Skeletal muscle cell (primary cell): Measurements from ENCODE around the gene INF2.
"Not testable (repeated sequence)": the region's sequence is repeated elsewhere in the genome, so short reads cannot be mapped to it uniquely, and the experiment has no call there.

Source experiments
- DNase-seq: peaks from one replicate; pipeline ENCODE4 v3.0.0-alpha.2; 2010; ENCODE audit warnings: low read depth
- H3K4me3 ChIP-seq: 2 replicates; pipeline ENCODE4 v1.5.1; 2011; ENCODE audit warnings: low read depth, mild to moderate bottlenecking, control low read depth, low read length, moderate library complexity

Gene INF2

GRCh38 chr14:104672119-104672518, 17.3 kb upstream of the INF2 start:
- not testable (repeated sequence) for DNase-seq, H3K4me3 ChIP-seq

- H3K4me3 ChIP-seq, result no peak overlapping the region
- DNase-seq, result no peak
These were observed 15.9 kb upstream of the INF2 start for GRCh38 chr14:104673481-104673880.

GRCh38 chr14:104675447-104675846, 14.0 kb upstream of the INF2 start:
- no peak overlapping the region for H3K4me3 ChIP-seq
- DNase-seq, result no peak

GRCh38 chr14:104676130-104676693, 13.2 kb upstream of the INF2 start:
- no peak overlapping the region for H3K4me3 ChIP-seq
- DNase-seq, result no peak

DNA sequence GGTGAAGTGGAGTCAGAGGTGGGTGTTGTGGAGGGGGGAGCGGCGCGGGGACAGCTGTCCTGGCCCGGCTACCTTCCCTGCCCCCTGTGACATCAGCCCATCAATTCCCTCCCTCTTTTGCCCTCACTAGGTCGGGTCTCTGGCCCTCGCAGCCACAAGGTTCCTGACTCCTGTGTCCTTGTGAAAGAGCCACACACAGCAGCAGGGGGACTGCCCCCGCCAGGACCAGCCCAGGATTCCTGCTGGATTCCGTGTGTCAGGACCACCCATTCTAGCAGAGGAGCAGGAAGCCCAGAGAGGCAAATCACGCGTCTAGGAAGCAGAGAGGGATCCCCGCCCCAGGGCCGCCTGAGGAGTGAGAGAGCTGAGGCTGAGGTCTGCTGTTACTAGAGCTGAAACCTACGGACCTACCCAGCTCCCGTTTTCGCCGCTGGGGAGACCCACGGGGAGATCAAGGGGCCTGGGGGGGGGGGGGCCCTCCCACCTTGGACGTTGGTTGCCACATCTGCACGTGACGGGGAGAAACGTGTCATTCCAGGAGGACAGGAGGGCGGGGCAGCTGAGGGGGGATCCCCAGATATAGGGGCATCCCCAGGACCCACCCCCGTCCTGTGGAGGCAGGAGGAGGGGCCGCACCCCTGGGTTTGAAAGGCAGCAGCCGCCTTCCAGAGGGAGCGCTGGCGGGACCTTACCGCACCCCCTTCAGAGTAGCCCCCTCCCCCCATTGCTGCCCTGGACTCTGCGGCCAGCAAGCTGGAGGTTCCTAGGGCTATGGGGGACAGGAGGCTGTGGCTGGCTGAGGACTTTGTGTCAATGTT, 12.5 kb upstream of the INF2 start:
- no peak for DNase-seq
- H3K4me3 ChIP-seq, result peak overlapping the region; percentile 51

GRCh38 chr14:104677512-104678332, 11.7 kb upstream of the INF2 start:
- H3K4me3 ChIP-seq, result peak overlapping the region; percentile 51
- no peak for DNase-seq

DNA sequence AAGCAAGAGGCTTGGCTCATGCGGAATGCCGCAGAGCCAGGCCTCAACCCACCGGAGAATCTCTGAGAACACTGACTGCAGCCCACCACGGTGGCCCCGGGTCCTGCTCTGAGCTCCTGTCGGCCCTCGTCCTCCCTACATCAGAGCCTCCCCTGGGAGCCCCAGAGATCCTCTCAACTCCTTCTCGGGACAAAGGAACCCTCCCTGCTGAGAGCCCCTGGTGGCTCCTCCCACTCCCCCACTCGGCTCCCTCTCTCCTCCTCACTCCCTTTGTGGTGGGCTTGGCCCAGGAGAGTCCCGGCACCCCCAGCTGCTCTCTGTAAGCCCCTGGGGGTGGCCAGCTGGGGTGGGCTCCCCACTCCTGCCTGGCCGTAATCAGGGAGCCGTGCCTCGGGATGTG, 11.1 kb upstream of the INF2 start:
- H3K4me3 ChIP-seq, result peak overlapping the region; percentile 51
- DNase-seq, result no peak

GRCh38 chr14:104678901-104679705, 10.3 kb upstream of the INF2 start:
- H3K4me3 ChIP-seq, result no peak overlapping the region
- DNase-seq, result no peak

- DNase-seq, result peak; percentile 45
These were observed 9.2 kb upstream of the INF2 start for GRCh38 chr14:104680056-104680805.

DNA sequence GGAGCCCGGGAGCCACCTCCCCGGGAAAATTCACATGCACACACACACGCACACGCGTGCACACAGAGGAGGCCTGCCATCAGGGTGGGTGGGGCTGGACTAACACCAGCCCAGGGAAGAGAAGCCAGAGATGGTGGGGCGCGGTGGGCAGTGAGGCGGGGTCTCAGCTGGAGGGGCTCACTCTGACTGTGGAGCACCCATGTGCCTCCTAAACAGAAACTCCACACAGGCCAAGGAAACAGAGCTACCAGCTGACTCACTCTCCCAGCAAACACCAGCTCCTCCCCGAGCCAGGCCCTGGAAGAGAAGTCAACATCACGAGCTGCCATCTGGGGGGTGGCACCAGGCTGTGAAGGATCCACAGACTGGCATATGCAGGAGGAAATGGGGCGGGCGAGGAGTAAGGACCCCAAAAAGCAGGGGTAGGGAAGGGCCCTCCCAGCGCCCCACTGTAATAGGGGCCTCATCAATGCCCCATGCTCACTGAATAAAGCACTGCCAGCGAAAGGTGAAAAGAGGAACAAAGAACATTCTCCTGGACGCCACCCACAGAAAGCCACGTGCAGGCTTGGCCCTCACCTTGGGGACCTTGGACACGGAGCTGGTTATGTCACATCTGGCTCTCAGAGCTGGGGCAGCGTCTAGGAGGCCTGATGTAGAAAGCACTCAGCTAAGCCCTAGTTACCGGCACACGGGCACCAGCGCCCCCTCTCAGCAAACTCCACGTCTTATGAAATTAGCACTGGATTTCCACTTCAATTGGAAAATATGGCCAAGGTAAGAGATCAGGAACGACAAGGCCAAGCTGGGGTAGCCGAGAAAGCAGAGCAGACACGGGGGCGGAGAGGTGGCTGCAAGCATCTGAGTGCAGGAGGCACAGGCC, 8.4 kb upstream of the INF2 start:
- no peak for DNase-seq
- H3K4me3 ChIP-seq, result peak overlapping the region; percentile 9

More at GRCh38 chr14:104680056-104680805, 9.2 kb upstream of the INF2 start:
- H3K4me3 ChIP-seq, result peak overlapping the region; percentile 3

DNA sequence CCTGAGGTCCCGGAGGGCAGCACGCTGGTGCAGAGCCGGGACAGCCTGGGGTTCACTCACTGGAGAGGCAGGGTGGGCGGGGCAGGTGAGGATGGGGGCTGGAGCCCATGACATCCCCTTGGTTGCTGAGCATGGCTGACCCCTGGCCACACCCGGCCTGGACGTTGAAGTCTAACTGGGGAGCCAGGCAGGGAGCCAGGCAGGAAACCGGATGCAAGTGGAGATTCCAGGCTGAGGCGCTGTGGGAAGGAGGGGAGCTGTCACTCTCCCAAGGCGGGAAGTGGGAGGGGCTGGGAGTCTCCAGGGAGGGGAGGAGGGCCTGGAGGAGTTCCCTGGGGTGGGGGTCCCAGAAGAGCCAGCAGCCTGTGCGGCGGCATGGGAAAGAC, 7.7 kb upstream of the INF2 start:
- DNase-seq, result peak; percentile 41
- peak overlapping the region; percentile 21 for H3K4me3 ChIP-seq

GRCh38 chr14:104682107-104682593, 7.3 kb upstream of the INF2 start:
- H3K4me3 ChIP-seq, result peak overlapping the region; percentile 21

GRCh38 chr14:104683653-104684448, 5.6 kb upstream of the INF2 start:
- DNase-seq, result no peak
- no peak overlapping the region for H3K4me3 ChIP-seq

More at GRCh38 chr14:104682107-104682593, 7.3 kb upstream of the INF2 start:
- no peak for DNase-seq

DNA sequence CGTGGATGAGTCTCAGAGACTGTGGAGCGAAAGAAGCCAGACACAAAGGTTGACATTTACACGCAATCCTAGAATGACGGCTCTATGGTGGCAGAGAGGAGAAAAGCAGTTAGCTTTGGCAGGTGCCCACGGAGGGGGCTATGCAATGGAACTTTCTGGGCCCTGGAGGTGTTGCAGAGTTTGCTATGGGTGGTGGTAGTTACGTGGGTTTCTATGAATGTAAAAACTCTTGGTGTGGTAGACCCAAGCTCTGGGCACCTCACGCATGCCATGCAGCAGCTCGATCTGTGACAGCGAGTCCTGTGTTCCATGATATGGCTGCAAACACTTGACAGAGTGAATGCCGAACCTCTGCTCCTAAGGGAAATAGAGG, 5.0 kb upstream of the INF2 start:
- no peak for DNase-seq
- no peak overlapping the region for H3K4me3 ChIP-seq

GRCh38 chr14:104685216-104685997, 4.0 kb upstream of the INF2 start:
- DNase-seq, result no peak
- no peak overlapping the region for H3K4me3 ChIP-seq

DNA sequence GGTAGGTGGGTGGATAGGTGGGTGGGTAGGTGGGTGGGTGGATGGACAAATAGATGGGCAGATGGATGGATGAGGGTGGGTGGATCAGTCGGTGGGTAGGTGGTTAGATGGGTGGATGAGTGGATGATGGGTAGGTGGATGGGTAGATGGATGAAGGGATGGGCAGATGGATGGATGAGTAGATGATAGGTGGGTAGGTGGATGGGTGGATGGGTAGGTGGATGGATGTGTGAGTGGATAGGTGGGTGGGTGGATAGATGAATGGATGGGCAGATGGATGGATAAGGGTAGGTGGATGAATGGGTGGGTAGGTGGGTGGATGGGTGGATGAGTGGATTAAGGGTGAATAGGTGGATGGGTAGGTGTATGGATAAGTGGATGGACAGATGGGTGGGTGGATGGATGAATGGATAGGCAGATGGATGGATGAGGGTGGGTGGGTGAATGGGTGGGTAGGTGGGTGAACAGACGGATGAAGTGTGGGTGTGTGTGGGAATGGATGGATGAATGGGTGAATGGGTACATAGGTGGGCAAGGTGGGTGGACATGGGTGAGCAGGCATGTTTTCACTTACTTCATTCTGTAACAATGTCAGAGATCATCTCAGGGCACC, 3.3 kb upstream of the INF2 start:
- no peak overlapping the region for H3K4me3 ChIP-seq
- no peak for DNase-seq
